Measurements from ENCODE around the gene NAB2. TPM values are rescaled to one million over a fixed set of nuclear protein-coding genes. Genes with fewer than 3 reads are reported as not detected.
A peak's percentile ranks its signal among the peaks of the same experiment; 100 is the strongest.

The NAB2 gene
- total and polyA plus RNA-seq, 10 of the 15 experiments (the other 5 are each of a cell fraction or from before 2014, with no cell fraction given) = 0.35 to 35.2 (median 15.3) TPM

DNA sequence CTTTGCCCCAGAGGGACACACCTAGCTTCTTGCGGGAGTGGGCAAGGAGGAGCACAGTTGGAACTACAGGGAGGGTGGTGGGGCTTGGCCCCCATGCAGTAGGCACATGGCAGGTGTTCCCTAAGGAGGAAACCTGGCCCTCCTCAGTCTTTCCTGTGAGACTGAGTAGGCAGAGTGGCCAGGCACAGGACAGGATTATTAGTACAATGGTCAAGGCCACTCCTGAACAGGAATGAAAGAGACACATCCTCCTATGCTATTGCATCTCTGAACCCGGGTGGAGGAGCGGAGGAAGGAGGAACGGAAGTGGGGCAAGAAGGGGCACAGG, 39.8 kb upstream of the NAB2 start:
- ChIA-PET POLR2A (no interaction called here), CTCF (interaction anchor here (1.4 to 2.5 kb wide), 2 partner anchors 11 to 24 kb away, joined by 3 to 9 read pairs; no protein-coding TSS in a partner anchor), RAD21 (ENCODE audit: unreplicated experiment) (interaction anchor here (1.2 kb wide), 1 partner anchor 40 kb away, joined by 3 read pairs; no protein-coding TSS in a partner anchor), SMC1A (ENCODE audit: uncharacterized antibody, unreplicated experiment) (interaction anchor here (0.6 kb wide), 2 partner anchors 45 to 437 kb away, joined by 3 to 4 read pairs; no protein-coding TSS in a partner anchor)
- H3K4me2 ChIP-seq (ENCODE audit: control insufficient read depth, insufficient read depth) = no peak overlapping the region
- no peaks in the 10 kb centered on the region; the same call in 2 of the 3 replicates for H3K9me3 ChIP-seq (replicated peaks; ENCODE audit: control insufficient read depth, insufficient read depth, low read length)
- DNase-seq (ENCODE audit: low read depth, low spot score) (no peak), ATAC-seq (no peak), FAIRE-seq (no peak)
- 95% methylated on average over 4 of the region's 4 CpGs for WGBS (ENCODE audit: insufficient coverage, insufficient replicate concordance, low lambda C conversion rate, missing lambda C conversion rate)
- H2AFZ ChIP-seq (ENCODE audit: control insufficient read depth, low read depth, low read length) = no peak overlapping the region
- H3K4me1 ChIP-seq (ENCODE audit: control insufficient read depth, insufficient read depth, low read length) = peaks cover 15% of the 10 kb centered on the region
- no peak overlapping the region for H3K4me3 ChIP-seq
- H3K79me2 ChIP-seq (ENCODE audit: control insufficient read depth, insufficient read depth, low read length) = no peaks in the 10 kb centered on the region
- no peaks in the 10 kb centered on the region for H3K36me3 ChIP-seq (ENCODE audit: control insufficient read depth in 2 of 2, insufficient read depth in 2 of 2, low read length in 1 of 2)
- TF ChIP-seq EED (IDR thresholded peaks at IDR 0.05; ENCODE audit: low read depth) (no peak), RBBP5 (conservative IDR thresholded peaks at IDR 0.05) (no peak), MYB (IDR thresholded peaks at IDR 0.05; ENCODE audit: borderline replicate concordance, low read depth, low read length) (no peak)
- in situ Hi-C loops (cut with MboI) (no loop called here), intact Hi-C loops (cut with micrococcal nuclease; ENCODE audit: unreplicated experiment) (no loop called here)
- H3K9ac ChIP-seq (ENCODE audit: control insufficient read depth, insufficient read depth, low read length) = no peak overlapping the region
- no peak overlapping the region for H3K27ac ChIP-seq (ENCODE audit: control insufficient read depth, insufficient read depth)
- no peaks in the 10 kb centered on the region; a peak in 1 of 4 replicates for H3K27me3 ChIP-seq (replicated peaks in 1 of 2; ENCODE audit: control insufficient read depth in 2 of 2, insufficient read depth in 2 of 2, low read length in 1 of 2)
- no peaks in the 10 kb centered on the region for H4K20me1 ChIP-seq (ENCODE audit: control insufficient read depth, insufficient read depth)
- no TSS peak for BruUV-seq (replicated peaks)

DNA sequence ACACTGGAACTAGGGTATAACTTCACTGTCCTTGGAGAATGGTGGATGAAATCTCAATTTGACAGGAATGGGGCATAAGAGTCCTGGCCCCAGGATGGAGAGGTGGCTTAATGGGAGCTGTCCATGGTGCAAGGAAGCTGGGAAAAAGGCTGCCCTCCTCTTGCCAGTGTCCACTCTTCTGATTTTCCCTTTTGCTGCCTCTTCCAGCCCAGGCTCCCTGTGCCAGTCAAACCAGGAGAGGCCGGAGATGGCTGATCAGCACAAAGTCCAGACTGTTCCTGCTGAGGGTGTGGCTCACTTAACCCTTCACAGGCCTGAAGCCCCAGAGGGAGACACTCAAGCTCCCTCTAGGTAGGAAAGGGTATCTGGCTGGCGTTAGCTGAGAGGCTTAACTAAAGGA, 39.0 kb upstream of the NAB2 start, which contains the start of gene MYO1A:
MYO1A (minus strand) TSS at position 240 of the 400 bp plus-strand sequence. CDS start 1,806 bp downstream, outside the sequence.
- Histone ChIP-seq H3K27ac (ENCODE audit: control insufficient read depth, insufficient read depth) (no peak within 1 kb of the TSS), H3K4me2 (ENCODE audit: control insufficient read depth, insufficient read depth) (no peak within 1 kb of the TSS), H3K9ac (ENCODE audit: control insufficient read depth, insufficient read depth, low read length) (no peak within 1 kb of the TSS), H3K36me3 (ENCODE audit: control insufficient read depth in 2 of 2, insufficient read depth in 2 of 2, low read length in 1 of 2) (no peaks in the 10 kb centered on the region), H3K4me1 (ENCODE audit: control insufficient read depth, insufficient read depth, low read length) (peaks cover 15% of the 10 kb centered on the region), H2AFZ (ENCODE audit: control insufficient read depth, low read depth, low read length) (no peak within 1 kb of the TSS), H3K79me2 (ENCODE audit: control insufficient read depth, insufficient read depth, low read length) (no peaks in the 10 kb centered on the region), H4K20me1 (ENCODE audit: control insufficient read depth, insufficient read depth) (no peaks in the 10 kb centered on the region), H3K9me3 (replicated peaks; ENCODE audit: control insufficient read depth, insufficient read depth, low read length) (no peaks in the 10 kb centered on the region; the same call in 2 of the 3 replicates), H3K27me3 (replicated peaks in 1 of 2; ENCODE audit: control insufficient read depth in 2 of 2, insufficient read depth in 2 of 2, low read length in 1 of 2) (no peaks in the 10 kb centered on the region; a peak in 1 of 4 replicates), H3K4me3 (no peak within 1 kb of the TSS)
- ChIA-PET SMC1A (ENCODE audit: uncharacterized antibody, unreplicated experiment) (interaction anchor here (0.6 to 1.1 kb wide), 2 partner anchors 9 to 436 kb away, joined by 3 to 4 read pairs; no protein-coding TSS in a partner anchor), RAD21 (ENCODE audit: unreplicated experiment) (interaction anchor here (1.2 kb wide), 1 partner anchor 41 kb away, joined by 3 read pairs; no protein-coding TSS in a partner anchor), CTCF (interaction anchor here (0.7 to 2.5 kb wide), 10 partner anchors 11 to 62 kb away, joined by 3 to 9 read pairs (median 3); partner anchors contain the start of gene STAT6), POLR2A (no interaction called here)
- 49% methylated on average over 2 of the region's 2 CpGs for WGBS (ENCODE audit: insufficient coverage, insufficient replicate concordance, low lambda C conversion rate, missing lambda C conversion rate)
- no peak for ATAC-seq
- no TSS peak for BruUV-seq (replicated peaks)
- DNase-seq (ENCODE audit: low read depth, low spot score) = no peak
- intact Hi-C loops (cut with micrococcal nuclease; ENCODE audit: unreplicated experiment) = no loop called here
- no peak for FAIRE-seq
- in situ Hi-C loops (cut with MboI) = no loop called here
- TF ChIP-seq IKZF1 (conservative IDR thresholded peaks at IDR 0.05) (no peak), ZNF622 (IDR thresholded peaks at IDR 0.05) (no peak), IKZF2 (IDR thresholded peaks at IDR 0.05) (no peak), TBL1XR1 (IDR thresholded peaks at IDR 0.05; ENCODE audit: low read depth, low read length) (no peak)
- TF ChIP-seq, protein P1, sequence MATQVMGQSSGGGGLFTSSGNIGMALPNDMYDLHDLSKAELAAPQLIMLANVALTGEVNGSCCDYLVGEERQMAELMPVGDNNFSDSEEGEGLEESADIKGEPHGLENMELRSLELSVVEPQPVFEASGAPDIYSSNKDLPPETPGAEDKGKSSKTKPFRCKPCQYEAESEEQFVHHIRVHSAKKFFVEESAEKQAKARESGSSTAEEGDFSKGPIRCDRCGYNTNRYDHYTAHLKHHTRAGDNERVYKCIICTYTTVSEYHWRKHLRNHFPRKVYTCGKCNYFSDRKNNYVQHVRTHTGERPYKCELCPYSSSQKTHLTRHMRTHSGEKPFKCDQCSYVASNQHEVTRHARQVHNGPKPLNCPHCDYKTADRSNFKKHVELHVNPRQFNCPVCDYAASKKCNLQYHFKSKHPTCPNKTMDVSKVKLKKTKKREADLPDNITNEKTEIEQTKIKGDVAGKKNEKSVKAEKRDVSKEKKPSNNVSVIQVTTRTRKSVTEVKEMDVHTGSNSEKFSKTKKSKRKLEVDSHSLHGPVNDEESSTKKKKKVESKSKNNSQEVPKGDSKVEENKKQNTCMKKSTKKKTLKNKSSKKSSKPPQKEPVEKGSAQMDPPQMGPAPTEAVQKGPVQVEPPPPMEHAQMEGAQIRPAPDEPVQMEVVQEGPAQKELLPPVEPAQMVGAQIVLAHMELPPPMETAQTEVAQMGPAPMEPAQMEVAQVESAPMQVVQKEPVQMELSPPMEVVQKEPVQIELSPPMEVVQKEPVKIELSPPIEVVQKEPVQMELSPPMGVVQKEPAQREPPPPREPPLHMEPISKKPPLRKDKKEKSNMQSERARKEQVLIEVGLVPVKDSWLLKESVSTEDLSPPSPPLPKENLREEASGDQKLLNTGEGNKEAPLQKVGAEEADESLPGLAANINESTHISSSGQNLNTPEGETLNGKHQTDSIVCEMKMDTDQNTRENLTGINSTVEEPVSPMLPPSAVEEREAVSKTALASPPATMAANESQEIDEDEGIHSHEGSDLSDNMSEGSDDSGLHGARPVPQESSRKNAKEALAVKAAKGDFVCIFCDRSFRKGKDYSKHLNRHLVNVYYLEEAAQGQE (IDR thresholded peaks at IDR 0.05; ENCODE audit: low read depth, low read length) = peak; percentile 73; the same call in 1 of the 2 replicates
